Lower leg skin (tissue), 3 donors: ENCODE results near the gene GAST.

ENCODE experiments used
- CTCF ChIP-seq, 3 donors: fragments of 450-650 bp; IDR thresholded peaks; one replicate each; pipeline ENCODE4 v1.5.1; 2016; ENCODE audit warnings: antibody characterized with exemption in 3 of 3, mild to moderate bottlenecking in 3 of 3, moderate library complexity in 2 of 3
- POLR2A ChIP-seq, 2 donors: fragments of 450-650 bp; IDR thresholded peaks; one replicate each; pipeline ENCODE4 v1.6.1; 2016 to 2017; ENCODE audit warnings: antibody characterized with exemption in 2 of 2, mild to moderate bottlenecking in 1 of 2, moderate library complexity in 1 of 2

- TF ChIP-seq CTCF (IDR thresholded peaks at IDR 0.05) (no peak), POLR2A (IDR thresholded peaks at IDR 0.05) (no peak)
Observed at GRCh38 chr17:41734949-41735313, 22.8 kb downstream of the GAST start.
